ENCODE results near the gene CTBP1.

- TF ChIP-seq REST (IDR thresholded peaks at IDR 0.05; ENCODE audit: low read depth) (no peak), EP300 (IDR thresholded peaks at IDR 0.05; ENCODE audit: borderline replicate concordance) (no peak), TAF1 (IDR thresholded peaks at IDR 0.05; ENCODE audit: low read depth) (no peak), MAX (IDR thresholded peaks at IDR 0.05) (no peak), RAD21 (IDR thresholded peaks at IDR 0.05; ENCODE audit: low read depth) (no peak), CEBPB (IDR thresholded peaks at IDR 0.05) (no peak), FOXM1 (IDR thresholded peaks at IDR 0.05; ENCODE audit: borderline replicate concordance, low read depth) (no peak)
Measured at GRCh38 chr4:1202526-1203011, 46.4 kb downstream of the CTBP1 start.
